Smooth muscle cell of the umbilical artery (primary cell): Measurements from ENCODE around the gene CLOCK. TPM values are rescaled to one million over a fixed set of nuclear protein-coding genes. Genes with fewer than 3 reads are reported as not detected.

ENCODE experiments used
- total RNA-seq: library from RNA; depleted of rRNA; stranded (reverse); fragments of >200 nt; gene quantifications from 2 replicates; pipeline ENCODE4 v1.2.3, GENCODE V29; 2014

Gene CLOCK, protein sequence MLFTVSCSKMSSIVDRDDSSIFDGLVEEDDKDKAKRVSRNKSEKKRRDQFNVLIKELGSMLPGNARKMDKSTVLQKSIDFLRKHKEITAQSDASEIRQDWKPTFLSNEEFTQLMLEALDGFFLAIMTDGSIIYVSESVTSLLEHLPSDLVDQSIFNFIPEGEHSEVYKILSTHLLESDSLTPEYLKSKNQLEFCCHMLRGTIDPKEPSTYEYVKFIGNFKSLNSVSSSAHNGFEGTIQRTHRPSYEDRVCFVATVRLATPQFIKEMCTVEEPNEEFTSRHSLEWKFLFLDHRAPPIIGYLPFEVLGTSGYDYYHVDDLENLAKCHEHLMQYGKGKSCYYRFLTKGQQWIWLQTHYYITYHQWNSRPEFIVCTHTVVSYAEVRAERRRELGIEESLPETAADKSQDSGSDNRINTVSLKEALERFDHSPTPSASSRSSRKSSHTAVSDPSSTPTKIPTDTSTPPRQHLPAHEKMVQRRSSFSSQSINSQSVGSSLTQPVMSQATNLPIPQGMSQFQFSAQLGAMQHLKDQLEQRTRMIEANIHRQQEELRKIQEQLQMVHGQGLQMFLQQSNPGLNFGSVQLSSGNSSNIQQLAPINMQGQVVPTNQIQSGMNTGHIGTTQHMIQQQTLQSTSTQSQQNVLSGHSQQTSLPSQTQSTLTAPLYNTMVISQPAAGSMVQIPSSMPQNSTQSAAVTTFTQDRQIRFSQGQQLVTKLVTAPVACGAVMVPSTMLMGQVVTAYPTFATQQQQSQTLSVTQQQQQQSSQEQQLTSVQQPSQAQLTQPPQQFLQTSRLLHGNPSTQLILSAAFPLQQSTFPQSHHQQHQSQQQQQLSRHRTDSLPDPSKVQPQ
- total RNA-seq, result 24.1 and 35.7 TPM in 2 replicates

DNA sequence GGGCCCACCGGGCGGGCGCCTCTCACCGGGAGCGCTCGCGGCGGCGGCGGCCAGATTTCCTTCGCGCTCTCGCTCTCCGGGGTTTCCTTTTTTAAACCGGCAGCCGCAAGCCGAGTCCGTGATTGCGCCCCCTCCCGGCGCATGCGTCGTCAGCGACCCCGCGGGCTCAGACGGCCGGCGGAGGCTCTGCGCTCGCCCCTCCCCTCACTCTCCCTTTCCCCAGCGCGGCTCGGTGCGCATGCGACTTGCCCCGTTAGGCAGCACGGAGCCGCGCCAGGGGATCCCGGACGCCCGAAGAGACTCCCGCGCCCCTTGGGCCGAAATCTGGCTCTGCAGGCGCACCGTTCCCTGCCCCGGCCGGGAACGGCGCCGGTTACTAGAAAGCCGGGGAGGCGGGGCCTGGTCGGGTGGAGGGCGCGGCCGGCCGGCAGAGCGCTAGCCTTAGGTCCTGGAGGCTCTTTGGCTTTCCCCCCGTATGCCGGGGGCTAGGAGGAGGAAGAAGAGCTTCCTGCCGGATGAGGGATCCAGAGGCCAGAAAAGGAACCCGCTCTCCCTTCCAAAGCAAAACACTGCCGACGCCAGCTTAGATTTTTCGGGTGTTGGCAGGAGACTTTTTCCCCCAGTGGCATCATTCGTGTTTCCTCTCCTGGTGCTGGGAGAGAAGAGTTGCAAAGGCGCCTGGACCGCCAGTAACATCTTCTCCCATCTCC is at the start of gene CLOCK:
Gene CLOCK, minus strand, starts transcription at position 154 of the 710 bp plus-strand sequence. CDS start 64,124 bp downstream, outside the sequence.

DNA sequence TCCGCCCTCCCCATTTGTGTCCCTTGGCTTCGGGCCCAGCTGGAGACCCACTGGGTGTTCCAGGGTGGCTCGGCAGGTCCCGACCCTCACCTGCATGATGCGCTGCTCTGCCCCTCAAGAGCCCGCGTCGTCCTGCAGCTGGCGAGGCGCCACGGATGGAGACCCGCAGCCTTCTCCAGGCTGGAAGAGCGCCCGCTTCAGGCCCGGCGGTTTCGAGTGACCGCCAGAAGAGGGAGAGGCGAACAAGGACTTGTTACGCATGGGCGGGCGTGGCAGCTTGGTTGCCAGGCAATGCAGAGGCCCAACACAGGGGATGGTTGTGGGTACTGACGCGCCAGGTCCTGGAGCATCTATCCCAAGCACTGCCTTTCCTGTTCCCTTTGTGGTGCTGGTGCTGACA is 45.3 kb upstream of the CLOCK start, which contains the start of gene PDCL2:
Gene PDCL2, minus strand, starts transcription at position 232 of the 400 bp plus-strand sequence. Its CDS starts 136 bp downstream, at position 96.

DNA sequence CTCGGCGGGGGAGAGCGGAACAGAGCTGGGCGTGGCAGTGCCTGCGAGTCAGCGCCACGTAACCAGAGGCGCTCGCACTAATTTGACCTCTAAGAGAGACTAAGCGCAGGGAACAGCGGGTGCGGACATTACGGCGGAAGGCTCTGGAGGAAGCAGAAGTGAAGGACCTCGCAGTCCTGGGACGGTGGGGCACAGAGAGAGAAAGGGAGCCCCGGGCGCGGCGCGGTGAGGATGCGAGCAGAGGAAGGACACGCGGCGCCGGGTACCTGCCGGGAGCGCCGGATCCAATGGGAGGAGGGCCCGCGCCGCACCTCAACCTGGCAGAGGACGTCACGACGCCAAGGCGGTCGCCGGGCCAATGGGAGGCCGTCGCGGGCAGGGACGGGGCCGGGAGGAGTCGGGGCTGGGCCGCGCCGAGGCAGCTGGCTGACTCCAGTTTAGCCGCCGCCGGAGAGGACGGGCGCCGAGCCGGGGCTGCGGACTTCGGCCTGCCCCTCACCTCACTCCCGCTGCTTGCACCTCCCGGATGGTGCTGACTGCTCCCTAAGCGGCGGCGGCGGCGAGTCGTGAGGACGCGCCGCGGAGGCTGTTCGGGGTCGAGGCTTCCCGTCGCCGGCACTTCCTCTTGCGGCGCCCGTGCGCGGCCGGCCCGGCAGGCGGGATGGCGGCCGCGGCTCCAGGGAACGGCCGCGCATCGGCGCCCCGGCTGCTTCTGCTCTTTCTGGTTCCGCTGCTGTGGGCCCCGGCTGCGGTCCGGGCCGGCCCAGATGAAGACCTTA is 151.0 kb downstream of the CLOCK start, which contains the start of gene TMEM165:
Gene TMEM165, plus strand, starts transcription at position 429 of the 779 bp plus-strand sequence. Its CDS starts 233 bp downstream, at position 662.

Other genes starting within 250 kb of the CLOCK start
- 6.5 and 9.7 TPM in 2 replicates for gene SRD5A3, start 200.7 kb downstream of the CLOCK start, total RNA-seq
- 147 and 235 TPM in 2 replicates for gene TMEM165, start 151.0 kb downstream of the CLOCK start, total RNA-seq
- gene PDCL2, start 45.3 kb upstream of the CLOCK start, total RNA-seq, result not detected in 2 replicates
- gene NMU, start 89.4 kb upstream of the CLOCK start, total RNA-seq, result not detected in 2 replicates